ENCODE data around the gene DMAC1. TPM values are rescaled to one million over a fixed set of nuclear protein-coding genes. Genes with fewer than 3 reads are reported as not detected.

The DMAC1 gene
- total RNA-seq, 6 experiments from 2014 or later: 10.4 to 28.5 (median 23.1) TPM

DNA sequence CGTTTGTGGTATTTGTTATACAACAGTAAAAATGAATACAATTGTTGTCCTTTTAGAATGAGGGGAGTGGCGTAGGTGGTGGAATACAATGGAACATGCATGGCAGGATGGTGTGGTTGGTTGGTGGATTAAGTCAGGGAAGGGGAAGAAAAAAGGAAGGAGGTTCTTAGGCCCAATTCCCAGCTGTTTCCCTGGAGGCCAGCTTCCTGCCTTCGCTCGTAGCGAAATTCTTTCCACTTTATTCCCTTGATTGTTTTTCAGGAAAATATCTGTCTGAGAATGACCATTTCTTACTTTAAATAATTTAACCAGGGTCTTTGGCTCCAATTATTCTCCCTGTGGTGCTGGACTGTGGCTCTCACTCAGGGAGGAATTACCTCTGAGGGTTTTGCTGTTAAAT lies 24.1 kb upstream of the DMAC1 start:
- no peak for TF ChIP-seq POLR2A (IDR thresholded peaks at IDR 0.05)
- TF ChIP-seq, protein P1, sequence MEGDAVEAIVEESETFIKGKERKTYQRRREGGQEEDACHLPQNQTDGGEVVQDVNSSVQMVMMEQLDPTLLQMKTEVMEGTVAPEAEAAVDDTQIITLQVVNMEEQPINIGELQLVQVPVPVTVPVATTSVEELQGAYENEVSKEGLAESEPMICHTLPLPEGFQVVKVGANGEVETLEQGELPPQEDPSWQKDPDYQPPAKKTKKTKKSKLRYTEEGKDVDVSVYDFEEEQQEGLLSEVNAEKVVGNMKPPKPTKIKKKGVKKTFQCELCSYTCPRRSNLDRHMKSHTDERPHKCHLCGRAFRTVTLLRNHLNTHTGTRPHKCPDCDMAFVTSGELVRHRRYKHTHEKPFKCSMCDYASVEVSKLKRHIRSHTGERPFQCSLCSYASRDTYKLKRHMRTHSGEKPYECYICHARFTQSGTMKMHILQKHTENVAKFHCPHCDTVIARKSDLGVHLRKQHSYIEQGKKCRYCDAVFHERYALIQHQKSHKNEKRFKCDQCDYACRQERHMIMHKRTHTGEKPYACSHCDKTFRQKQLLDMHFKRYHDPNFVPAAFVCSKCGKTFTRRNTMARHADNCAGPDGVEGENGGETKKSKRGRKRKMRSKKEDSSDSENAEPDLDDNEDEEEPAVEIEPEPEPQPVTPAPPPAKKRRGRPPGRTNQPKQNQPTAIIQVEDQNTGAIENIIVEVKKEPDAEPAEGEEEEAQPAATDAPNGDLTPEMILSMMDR (IDR thresholded peaks at IDR 0.05): no peak
- no peak for DNase-seq
- no peaks in the 10 kb centered on the region for H3K27me3 ChIP-seq
- intact Hi-C loops (cut with DNase I): no loop called here
- WGBS (ENCODE audit: insufficient coverage, low coverage, low lambda C conversion rate, missing lambda C conversion rate): 70% methylated on average over 5 of the region's 5 CpGs
- ATAC-seq: no peak
- H3K36me3 ChIP-seq: no peaks in the 10 kb centered on the region
- H3K4me1 ChIP-seq: no peaks in the 10 kb centered on the region
- H3K9me3 ChIP-seq: no peaks in the 10 kb centered on the region
- H3K27ac ChIP-seq: no peak overlapping the region
- H3K4me3 ChIP-seq: no peak overlapping the region

DNA sequence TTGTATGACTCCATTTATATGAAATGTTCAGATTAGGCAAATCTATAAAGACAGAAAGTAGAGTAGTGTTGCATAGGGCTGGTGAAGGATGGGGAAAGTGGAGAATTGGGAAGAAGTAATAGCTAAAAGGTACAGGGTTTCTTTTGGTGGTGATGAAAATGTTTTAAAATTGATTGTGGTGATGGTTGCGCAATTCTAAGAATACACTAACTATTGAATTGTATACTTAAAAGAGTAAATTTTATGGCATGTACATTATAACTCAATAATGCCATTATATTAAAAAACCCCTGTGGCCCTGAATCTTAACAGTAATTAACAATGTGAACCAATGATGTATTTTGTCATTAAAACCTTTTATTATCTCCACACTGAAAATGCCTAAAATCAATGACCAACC lies 20.4 kb upstream of the DMAC1 start:
- DNase-seq: no peak
- H3K27me3 ChIP-seq: no peaks in the 10 kb centered on the region

DNA sequence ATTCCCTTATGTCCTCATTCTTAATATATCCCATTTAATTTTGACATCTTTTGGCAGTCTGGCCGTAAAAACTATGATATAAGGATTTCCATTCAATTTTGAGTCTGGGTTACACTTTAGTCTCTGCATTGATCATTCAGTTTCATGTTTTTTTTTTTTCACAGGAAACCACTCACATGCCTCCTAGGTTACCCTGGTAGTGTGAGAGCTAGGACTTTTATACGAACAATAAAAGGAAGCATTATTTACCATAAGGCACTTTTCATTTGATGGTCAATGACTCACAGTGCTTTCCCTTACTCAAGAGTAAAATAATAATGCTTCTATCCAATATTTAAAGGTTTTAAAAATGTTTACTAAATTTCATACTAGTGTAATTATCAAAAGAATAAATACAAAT lies 16.4 kb upstream of the DMAC1 start:
- H3K4me3 ChIP-seq: no peak overlapping the region

More for the DNA sequence above, 20.4 kb upstream of the DMAC1 start:
- H3K36me3 ChIP-seq: no peaks in the 10 kb centered on the region
- H3K4me3 ChIP-seq: no peak overlapping the region
- ATAC-seq: no peak
- H3K9me3 ChIP-seq: no peaks in the 10 kb centered on the region
- H3K4me1 ChIP-seq: no peaks in the 10 kb centered on the region
- intact Hi-C loops (cut with DNase I): no loop called here
- 53% methylated on average over 1 of the region's 1 CpG for WGBS (ENCODE audit: insufficient coverage, low coverage, low lambda C conversion rate, missing lambda C conversion rate)
- H3K27ac ChIP-seq: no peak overlapping the region
- TF ChIP-seq, protein P1 (IDR thresholded peaks at IDR 0.05): no peak
- TF ChIP-seq POLR2A (IDR thresholded peaks at IDR 0.05): no peak

DNA sequence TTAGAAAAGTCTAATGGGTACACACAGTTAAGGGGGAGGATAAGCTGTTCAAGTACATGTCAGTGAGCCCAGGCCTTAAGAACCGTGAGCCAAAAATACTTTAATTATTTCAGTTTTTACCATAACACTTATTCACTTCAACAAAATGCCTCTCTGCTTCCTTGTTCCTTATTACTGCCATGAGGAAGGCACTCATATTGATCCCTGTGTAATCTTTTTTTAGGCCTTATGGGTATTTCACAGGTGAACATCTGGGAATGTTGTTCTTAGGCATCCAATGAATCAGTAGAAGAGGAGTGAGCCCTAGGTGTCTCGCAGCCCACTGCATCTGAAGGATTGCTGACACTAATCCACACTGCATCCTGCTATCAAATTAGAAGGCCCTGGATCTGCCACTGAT lies 13.5 kb upstream of the DMAC1 start:
- TF ChIP-seq, protein P1 (IDR thresholded peaks at IDR 0.05): no peak
- TF ChIP-seq POLR2A (IDR thresholded peaks at IDR 0.05): no peak
- H3K27ac ChIP-seq: no peak overlapping the region
- no peaks in the 10 kb centered on the region for H3K27me3 ChIP-seq
- H3K4me3 ChIP-seq: no peak overlapping the region
- intact Hi-C loops (cut with DNase I): no loop called here
- 85% methylated on average over 2 of the region's 2 CpGs for WGBS (ENCODE audit: insufficient coverage, low coverage, low lambda C conversion rate, missing lambda C conversion rate)
- ATAC-seq (no peak), DNase-seq (no peak)
- no peaks in the 10 kb centered on the region for H3K4me1 ChIP-seq
- no peaks in the 10 kb centered on the region for H3K9me3 ChIP-seq
- no peaks in the 10 kb centered on the region for H3K36me3 ChIP-seq

More for the DNA sequence above, 16.4 kb upstream of the DMAC1 start:
- no peak overlapping the region for H3K27ac ChIP-seq
- intact Hi-C loops (cut with DNase I): no loop called here
- TF ChIP-seq POLR2A (IDR thresholded peaks at IDR 0.05): no peak
- TF ChIP-seq, protein P1 (IDR thresholded peaks at IDR 0.05): no peak
- DNase-seq (no peak), ATAC-seq (no peak)
- 45% methylated on average over 2 of the region's 2 CpGs for WGBS (ENCODE audit: insufficient coverage, low coverage, low lambda C conversion rate, missing lambda C conversion rate)
- H3K9me3 ChIP-seq: no peaks in the 10 kb centered on the region
- H3K4me1 ChIP-seq: no peaks in the 10 kb centered on the region
- H3K27me3 ChIP-seq: no peaks in the 10 kb centered on the region
- no peaks in the 10 kb centered on the region for H3K36me3 ChIP-seq

DNA sequence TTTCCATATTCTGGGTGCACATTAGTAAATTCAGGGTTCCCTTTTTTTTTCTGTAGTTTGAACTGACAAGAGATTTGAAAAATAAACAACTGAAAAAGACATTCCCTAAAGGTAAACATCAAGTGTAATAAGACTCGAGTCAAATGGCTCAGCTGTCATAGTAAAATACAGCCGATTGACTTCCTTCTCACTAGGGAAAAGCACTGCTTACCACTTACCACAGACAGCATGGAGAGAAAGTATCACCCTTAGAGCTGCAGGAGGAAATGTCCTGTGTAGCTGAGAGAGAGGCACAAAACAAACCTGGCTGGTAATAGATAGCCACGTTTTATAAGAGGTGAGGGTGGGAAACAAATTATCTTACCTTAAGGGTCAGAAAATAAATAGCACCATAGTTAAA lies 12.1 kb upstream of the DMAC1 start:
- no peak for ATAC-seq
- no peaks in the 10 kb centered on the region for H3K4me1 ChIP-seq
- WGBS (ENCODE audit: insufficient coverage, low coverage, low lambda C conversion rate, missing lambda C conversion rate): 18% methylated on average over 3 of the region's 3 CpGs

More for the DNA sequence above, 12.1 kb upstream of the DMAC1 start:
- intact Hi-C loops (cut with DNase I): no loop called here
- no peaks in the 10 kb centered on the region for H3K36me3 ChIP-seq
- H3K4me3 ChIP-seq: no peak overlapping the region
- H3K9me3 ChIP-seq: no peaks in the 10 kb centered on the region
- no peak for DNase-seq
- no peaks in the 10 kb centered on the region for H3K27me3 ChIP-seq
- TF ChIP-seq, protein P1 (IDR thresholded peaks at IDR 0.05): no peak
- no peak for TF ChIP-seq POLR2A (IDR thresholded peaks at IDR 0.05)
- no peak overlapping the region for H3K27ac ChIP-seq

Data from right lobe of liver (tissue), 6 donors.